ENCODE measurements around the gene ITGA3. TPM values are rescaled to one million over a fixed set of nuclear protein-coding genes. Genes with fewer than 3 reads are reported as not detected.

ITGA3 gene
- total and polyA plus RNA-seq, 12 donors, result 12.5 to 44.2 (median 23.1) TPM

- peaks cover 29 to 79% (median 44%) of the 10 kb centered on the region in 9 donors for H3K4me1 ChIP-seq
- H3K9me3 ChIP-seq, result no peaks in the 10 kb centered on the region
- no peak overlapping the region for H3K4me3 ChIP-seq
- WGBS, 2 donors, result 83 to 88% methylated on average over 4 of the region's 4 CpGs
- H3K27me3 ChIP-seq, result peaks cover 0 to 45% (median 0%) of the 10 kb centered on the region in 7 donors
- intact Hi-C loops (cut with DNase I), result loop anchor here in 3 of 10 donors (5.0 to 10.0 kb wide), 2 partner anchors 50 to 53 kb away; partner anchors contain the start of gene SGCA (in 3 of the 3)
- ATAC-seq (no peak), DNase-seq (no peak)
- H3K27ac ChIP-seq, result peak overlapping the region in 5 of 10 donors; percentile 91 to 98 (median 95)
- TF ChIP-seq CTCF (IDR thresholded peaks at IDR 0.05), result no peak
- peaks cover 0 to 15% (median 9%) of the 10 kb centered on the region in 9 donors for H3K36me3 ChIP-seq
Observed at GRCh38 chr17:50114401-50114800, 58.5 kb downstream of the ITGA3 start.

- H3K27ac ChIP-seq, result peak overlapping the region in 3 of 10 donors; percentile 91 to 95 (median 95)
- peaks cover 29 to 79% (median 44%) of the 10 kb centered on the region in 9 donors for H3K4me1 ChIP-seq
- H3K4me3 ChIP-seq, result no peak overlapping the region
- intact Hi-C loops (cut with DNase I), result loop anchor here in 4 of 10 donors (5.0 to 10.0 kb wide), 3 partner anchors 47 to 52 kb away; partner anchors contain the start of gene SGCA (in 3 of the 4)
- no peaks in the 10 kb centered on the region for H3K9me3 ChIP-seq
- H3K36me3 ChIP-seq, result peaks cover 0 to 10% (median 5%) of the 10 kb centered on the region in 9 donors
- ATAC-seq (peak in 2 of 8 donors; percentile 11 to 15), DNase-seq (no peak)
- 19 to 34% methylated on average over 6 of the region's 6 CpGs for WGBS, 2 donors
- peak in 7 of 9 donors; percentile 51 to 74 (median 65) for TF ChIP-seq CTCF (IDR thresholded peaks at IDR 0.05)
- H3K27me3 ChIP-seq, result peaks cover 0 to 50% (median 0%) of the 10 kb centered on the region in 7 donors
Observed at GRCh38 chr17:50114849-50115357, 59.0 kb downstream of the ITGA3 start.

- H3K27ac ChIP-seq, result no peak overlapping the region
Observed at GRCh38 chr17:50115756-50116155, 59.8 kb downstream of the ITGA3 start.

More at GRCh38 chr17:50115756-50116155, 59.8 kb downstream of the ITGA3 start:
- WGBS, 2 donors, result 39 to 59% methylated on average over 15 to 17 of the region's 17 CpGs
- H3K36me3 ChIP-seq, result peaks cover 0 to 2% (median 0%) of the 10 kb centered on the region in 9 donors
- no peaks in the 10 kb centered on the region for H3K9me3 ChIP-seq
- H3K4me3 ChIP-seq, result no peak overlapping the region
- H3K27me3 ChIP-seq, result peaks cover 0 to 59% (median 0%) of the 10 kb centered on the region in 7 donors
- TF ChIP-seq CTCF (IDR thresholded peaks at IDR 0.05), result no peak
- DNase-seq (no peak), ATAC-seq (no peak)
- H3K4me1 ChIP-seq, result peaks cover 25 to 71% (median 36%) of the 10 kb centered on the region in 9 donors
- intact Hi-C loops (cut with DNase I), result loop anchor here in 3 of 10 donors (5.0 to 10.0 kb wide), 2 partner anchors 47 to 49 kb away; partner anchors contain the start of gene SGCA (in 2 of the 3)

Measured in heart right ventricle (tissue), 16 donors.